ENCODE measurements around the gene TPX2.

Gene TPX2

DNA sequence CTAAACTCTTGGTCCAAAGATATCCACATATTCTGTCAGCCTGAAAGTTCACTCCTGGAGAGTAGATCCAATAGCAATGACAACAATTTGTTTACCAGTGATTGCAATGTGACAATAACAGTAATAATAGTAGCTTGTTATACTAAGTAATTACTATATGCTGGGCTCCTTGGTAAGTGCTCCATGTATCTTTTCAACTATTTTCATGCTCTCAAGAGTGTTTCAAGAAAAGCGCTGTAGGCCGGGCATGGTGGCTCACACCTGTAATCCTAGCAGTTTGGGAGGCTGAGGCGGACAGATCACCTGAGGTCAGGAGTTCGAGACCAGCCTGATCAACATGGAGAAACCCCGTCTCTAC, 31.9 kb upstream of the TPX2 start:
- no peak for DNase-seq

DNA sequence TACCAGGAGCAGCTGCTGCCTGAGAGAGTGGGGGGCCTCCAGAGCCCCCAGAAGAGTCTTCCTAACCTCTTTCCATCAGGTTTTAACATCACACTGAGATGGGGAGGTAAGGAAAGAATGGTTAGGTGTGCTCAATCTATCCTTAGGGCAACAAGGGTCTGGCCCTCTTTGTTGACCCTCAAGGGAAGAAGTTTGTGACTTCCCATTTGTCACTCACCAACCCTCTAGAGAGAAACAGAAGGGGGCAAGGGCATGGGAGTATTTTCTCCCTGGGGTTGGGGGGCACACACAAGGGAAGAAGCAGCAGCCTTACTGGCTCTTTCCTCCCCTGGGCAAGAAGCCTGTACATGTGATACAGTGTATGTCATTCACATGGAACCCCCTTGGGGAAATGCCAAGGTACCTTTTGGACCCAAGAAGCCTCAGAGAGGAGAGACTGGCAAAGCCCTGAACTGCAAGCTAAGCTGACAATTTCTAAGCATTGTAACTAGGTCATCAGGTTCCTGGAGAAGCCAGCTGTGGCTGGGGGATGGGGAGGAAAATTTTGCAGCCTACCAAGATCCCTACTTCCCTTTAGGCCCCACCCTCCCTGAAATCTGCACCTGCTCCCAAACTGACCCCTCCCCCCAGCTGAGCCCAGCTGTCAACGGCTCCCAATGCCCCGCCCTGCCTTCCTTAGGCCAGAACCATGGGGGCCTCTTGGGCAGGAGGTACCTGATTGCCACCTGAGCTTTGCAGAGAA, 30.9 kb upstream of the TPX2 start:
- no peak for DNase-seq

DNA sequence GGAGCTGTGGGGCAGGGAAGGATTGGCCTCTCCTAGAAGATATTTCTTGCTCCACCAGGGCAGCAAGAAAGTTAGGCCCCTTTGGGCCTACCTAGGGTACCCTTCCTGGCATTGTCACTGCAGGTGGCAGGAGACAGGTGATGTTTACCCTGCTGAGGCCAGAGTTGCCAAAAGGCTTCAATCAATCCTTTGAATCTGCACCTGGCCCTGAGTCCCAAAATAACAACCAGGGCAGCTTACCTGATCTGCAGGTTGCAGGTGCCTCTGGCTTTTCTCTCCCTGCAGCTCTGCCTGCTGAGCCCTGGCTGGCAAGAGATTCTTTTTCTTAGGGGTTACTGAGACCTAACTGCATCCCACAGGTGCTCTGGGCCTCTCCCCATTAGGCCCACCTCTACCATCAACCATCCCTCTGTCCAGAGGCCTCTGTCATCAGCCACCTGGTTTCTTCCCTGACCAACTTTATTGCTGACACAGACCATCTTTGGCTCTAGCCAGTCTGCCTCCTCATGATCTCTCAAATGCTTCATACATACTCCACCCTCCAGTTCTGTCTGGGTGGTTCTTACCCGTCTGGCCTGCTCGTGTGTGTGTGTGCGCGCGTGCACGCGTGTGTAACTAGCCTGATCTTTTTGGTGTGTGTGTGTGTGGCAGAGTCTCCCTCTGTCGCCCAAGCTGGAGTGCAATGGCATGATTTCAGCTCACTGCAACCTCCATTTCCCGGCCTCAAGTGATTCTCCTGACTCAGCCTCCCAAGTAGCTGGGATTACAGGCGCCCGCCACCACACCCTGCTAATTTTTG, 30.2 kb upstream of the TPX2 start:
- DNase-seq, result no peak

DNA sequence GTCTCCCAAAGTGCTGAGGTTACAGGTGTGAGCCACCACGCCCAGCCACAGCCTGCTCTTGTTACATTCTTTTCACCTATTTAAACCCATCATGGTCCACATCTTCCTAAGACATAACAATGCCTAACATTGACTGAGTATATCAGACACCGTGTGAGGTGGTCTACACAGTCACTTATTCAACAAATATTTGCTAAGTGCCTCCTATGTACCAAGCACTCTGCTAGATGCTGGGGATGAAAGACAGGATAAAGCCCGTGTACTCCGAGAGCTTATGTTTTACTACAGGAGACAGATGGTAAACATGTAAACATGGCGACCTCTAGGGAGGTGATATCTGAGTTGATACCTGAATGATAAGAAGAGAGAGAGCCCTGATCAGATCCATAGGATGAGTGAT, 29.2 kb upstream of the TPX2 start:
- no peak for DNase-seq

DNA sequence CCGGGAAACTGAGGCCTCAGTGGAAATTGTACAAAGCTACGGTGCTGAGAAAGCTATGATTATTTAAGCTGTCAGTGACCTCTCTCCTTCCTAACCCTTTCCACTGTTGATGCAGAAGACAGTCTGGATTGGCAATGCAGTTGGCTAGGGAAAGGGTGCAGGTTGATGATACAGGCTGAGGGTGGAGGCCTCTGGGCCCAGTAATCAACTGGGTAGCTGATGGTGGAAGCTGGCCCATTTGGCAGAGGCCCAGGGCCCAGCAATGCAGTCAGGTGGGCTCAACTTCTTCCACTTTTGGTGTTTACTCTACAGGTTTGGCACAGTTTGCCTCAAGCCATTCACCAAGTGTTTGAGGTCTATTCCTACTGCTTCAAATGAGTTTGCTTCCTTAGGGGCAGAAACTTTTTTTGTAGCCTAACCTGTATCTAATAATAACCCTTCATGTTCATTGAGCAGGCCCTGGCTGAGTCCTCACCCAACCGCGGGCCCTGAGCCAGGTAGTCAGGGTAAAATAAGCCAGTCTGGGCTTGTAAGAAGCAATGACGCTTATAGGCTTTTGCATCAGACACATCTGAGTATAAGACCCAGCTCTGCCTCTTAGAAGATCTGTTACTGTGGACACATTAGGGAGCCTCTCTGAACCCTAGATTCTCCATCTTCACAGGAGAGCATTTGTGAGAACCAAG, 28.5 kb upstream of the TPX2 start:
- no peak for DNase-seq

DNA sequence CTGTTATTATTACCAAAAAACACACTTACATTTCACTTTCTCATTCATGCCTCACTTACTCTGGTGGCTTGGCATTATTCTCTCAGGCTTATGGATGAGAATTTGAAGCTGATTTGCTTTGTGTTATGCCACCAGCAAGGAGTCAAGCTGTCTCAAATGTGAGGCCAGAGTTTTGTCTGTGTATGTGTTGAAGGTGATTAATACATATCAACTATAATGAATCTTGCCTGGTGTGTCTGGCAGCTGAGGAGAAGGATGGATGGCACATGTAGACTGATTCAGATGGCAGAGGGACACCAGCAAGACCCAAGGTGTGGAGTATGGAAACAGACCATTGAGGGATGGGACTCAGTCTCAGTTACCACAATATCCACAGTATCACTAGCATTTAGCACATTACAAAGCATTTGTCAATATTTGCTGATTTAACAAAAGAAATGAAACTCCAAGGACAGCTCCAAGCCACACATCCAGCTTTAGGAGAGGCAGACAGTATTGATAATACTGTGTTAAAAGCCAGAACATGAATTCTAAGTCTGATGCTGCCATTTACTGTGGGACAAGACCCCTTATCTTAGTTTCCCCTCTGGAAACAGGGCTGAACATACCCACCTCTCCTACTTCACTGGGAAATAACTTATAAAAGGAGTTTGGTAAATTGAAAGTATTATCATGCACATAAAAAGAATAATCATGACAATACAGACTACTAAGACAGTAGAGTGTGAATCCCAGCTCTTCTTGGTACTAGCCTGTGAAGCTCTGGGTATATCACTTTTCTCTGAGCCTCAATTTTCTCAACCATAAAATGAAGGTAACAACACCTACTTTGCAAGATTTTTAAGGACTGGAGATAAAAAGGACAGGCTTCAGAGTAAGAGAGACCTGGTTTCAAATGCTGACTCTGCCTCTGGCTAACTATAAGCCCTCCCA, 27.6 kb upstream of the TPX2 start:
- no peak for DNase-seq

DNA sequence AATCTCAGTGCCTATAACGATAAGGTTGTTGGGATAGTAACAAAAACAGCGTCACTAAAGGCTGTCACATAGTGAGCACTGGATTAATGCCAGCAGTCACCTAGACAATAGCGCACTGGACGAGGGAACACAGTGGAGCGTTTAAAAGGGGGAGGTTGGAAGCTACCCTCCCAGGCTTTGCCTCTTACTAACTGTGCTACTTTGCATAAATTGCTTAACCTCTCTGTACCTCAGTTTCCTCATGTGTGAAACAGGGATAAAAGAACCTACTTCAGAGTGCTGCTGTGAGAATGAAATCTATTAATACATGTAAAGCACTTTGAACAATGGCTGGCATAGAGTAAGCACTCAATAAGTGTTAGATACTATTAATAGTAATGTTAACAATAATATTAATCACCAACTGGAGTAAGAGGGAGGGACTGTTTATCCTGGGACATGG, 27.0 kb upstream of the TPX2 start:
- no peak for DNase-seq

DNA sequence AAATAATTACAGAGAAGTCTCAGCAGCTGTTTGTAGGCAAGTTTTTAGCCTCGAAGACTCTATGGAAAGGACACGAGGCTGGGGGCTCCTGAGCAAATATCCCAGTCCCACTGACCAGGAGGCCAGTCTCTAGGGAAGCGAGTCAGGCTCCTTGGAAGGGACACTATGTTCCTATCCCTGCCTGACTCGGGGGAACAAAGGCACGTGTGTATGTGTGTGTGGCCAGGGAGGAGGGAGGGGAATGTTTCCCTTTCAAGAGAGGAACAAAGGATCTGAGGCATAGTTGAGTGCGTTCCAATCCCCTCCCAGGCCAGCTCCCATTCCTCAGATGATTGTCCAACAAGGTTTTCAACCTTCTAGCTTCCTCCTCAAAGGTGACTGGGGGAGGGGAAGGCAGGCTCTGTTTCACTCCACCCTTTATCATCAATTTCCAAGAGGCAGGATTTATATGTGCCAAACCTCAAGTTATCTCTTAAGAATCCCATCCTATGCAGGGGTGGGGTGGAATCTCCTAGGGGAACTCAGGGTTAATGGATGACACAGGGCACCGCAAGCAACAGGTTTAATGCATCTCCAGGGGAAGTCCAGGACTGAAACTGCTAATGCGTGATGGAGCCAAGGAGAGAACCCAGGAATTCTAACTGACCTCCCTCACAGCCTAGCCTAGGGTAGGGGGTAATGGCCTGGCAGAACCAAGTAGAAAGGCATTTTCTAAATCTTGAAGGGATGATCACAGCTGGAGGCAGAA, 26.4 kb upstream of the TPX2 start:
- DNase-seq, result no peak

DNA sequence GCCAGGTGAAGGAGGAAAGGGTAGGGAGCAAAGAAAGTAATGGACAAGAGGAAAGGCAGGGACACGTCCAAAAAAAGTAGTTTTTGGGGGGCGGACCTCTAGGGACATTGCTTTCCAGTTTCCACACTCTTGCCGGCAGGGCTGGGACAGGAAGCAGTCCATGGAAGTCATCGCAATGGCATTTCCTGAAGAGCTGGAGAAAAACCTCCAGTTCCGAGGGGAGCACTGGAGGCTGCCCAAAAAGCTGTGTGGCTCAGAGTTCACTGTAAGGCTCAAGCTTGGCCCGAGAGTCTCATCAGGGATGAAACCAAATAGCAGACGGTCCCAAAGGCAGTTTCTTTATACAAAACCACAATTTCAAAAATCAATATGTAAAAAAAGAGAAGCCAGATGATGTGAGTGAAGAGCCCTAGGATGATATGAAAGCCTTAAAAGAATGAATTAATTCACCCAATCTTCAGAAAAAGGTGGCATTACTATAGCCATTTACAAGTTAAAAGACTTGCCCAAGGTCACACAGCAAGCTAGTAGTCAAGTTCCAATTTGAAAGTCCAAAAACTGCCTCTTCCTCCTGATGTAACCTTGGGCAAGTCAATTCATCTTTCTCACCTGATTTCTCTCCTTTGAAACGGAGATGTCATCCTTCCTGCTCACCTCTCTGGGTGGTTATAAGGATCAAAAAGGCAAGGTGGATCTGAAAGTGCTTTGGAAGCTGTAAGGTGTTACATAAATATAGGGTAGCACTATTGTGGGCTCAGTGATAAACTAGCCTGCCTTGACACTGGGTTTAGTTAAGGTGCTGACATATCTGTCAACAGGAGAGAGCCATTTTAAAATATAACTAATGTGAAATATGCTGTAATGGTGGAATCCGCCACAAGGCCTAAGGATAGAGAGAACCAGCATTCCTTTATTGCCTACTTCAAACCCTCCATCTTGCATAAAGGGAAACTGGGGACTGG, 25.5 kb upstream of the TPX2 start:
- no peak for DNase-seq

DNA sequence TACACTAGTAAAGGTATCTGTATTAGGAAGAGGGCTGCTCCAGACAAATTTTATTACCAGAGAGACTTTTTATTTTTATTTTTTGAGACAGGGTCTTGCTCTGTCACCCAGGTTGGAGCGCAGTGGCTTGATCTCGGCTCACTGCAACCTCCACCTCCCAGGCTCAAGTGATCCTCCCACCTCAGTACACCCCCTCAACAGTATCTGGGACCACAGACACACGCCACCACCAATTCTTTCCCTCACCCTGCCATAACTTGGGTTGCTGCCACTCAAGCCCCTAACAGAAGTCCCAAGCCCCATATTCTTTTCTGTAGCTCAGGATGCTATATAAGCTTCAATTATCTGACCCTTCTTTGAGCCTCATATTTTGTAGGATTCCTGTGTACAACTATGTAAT, 23.3 kb upstream of the TPX2 start:
- DNase-seq, result no peak

DNA sequence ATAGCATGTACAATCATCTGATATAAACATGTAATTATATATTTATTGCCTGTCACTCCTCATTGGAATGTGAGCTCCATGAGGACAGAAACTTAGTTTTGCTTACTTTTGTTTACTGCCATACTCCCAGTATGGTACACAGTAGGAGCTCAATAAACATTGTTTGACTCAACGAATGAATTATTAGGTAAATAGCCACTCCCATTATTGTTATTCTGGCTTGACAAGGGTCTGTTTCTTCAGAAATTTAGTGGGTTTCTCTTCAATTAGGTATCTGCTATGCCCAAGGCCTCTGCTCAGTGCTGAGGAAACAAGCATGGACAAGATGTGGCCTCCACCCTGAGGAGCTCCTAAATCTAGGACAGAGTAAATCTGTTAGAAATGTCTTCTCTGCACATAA, 22.7 kb upstream of the TPX2 start:
- DNase-seq, result no peak

DNA sequence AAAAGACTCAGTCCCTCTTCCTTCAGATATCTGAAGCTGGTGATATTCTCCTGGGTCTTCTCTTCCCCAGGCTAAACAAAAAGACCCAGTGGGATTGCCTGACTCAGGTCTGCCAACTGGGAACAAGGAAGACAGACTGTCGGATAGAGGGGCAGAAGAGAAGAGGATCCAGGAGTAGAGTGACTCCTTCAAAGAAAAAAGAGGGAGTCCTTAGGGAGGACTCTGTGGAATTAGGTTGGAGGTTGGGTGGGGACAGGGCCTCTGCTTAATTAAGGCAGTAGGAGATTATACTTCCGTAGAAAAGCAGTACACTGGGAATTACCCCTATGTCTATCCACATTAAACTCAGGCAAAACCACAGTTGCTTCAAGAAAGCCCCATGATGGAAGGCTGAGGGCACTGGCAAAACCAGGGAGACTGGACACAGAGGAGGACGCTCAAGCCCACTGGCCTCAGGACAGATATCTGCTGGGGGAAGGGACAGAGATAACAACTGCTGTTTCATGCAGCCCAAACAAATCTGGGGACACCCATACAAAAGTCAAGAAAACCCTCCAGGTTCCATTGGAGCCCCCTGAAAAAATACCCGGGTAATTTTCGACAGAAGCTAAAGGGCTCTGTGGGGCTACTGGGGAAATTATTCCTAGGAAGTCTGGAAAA, 22.1 kb upstream of the TPX2 start:
- DNase-seq, result no peak

DNA sequence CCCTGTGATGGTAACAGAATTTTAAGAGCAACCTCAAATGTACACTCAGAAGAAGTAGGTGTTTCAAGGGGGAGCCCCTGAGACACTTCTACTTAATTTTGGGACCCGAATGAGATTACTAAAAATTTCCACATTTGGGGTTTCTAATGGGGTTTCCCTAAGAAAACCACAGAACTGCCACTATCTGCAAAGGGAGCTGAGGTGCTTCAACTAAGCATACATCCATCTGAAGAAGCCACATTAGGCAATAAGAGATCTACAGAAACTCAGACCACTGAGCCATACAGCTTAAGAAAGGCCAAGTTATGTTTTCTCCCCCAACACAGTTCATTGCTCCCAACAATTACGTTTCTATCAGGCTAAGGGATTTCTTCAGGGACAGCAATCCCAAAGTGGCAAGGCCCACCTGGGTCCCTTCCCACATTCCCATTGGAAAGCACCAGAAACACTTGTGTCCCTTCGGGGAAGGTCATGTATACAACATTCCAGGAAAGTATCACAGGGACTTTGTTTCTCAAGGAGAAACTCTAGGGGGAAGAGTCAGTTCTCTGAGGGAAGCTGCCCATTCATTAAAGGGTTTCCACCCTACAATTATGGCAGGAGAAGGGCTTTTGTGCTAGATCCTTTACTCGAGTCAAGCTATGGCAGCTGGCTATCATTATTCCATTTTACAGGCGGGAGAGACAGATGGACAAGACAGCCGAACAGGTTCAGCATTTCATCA, 21.4 kb upstream of the TPX2 start:
- peak; percentile 52 for DNase-seq

DNA sequence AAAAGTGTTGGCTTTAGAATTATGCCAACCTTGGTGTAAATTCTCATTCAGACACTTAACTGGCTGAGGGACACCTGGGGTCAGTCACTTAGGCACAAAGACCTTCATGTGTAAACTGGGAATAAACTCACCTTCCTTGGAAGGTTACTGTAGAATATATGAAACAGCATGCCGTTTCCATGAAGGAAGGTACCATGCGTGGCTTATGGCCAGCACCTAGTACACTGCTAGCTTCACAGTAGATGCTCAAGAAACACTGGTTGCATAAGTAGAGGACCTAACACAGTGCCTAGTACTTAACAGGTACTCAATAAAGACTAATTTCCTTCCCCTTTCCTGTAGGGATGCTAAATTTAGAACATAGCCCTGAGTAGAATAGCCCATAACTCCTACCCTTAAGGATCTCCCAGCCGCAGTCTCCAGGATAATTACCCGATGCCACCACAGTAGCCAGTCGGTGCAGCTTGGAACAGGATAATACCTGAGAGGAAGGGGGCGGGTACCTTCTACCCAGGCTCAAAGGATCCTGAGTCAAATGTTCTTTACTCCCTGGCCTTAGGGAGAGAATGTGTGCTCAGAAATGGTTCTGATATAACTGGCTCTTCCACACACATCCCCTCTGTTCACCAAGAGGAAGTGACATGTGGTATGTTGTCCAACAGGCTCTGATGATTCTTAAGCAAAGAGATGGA, 20.0 kb upstream of the TPX2 start:
- peak; percentile 4 for DNase-seq

DNA sequence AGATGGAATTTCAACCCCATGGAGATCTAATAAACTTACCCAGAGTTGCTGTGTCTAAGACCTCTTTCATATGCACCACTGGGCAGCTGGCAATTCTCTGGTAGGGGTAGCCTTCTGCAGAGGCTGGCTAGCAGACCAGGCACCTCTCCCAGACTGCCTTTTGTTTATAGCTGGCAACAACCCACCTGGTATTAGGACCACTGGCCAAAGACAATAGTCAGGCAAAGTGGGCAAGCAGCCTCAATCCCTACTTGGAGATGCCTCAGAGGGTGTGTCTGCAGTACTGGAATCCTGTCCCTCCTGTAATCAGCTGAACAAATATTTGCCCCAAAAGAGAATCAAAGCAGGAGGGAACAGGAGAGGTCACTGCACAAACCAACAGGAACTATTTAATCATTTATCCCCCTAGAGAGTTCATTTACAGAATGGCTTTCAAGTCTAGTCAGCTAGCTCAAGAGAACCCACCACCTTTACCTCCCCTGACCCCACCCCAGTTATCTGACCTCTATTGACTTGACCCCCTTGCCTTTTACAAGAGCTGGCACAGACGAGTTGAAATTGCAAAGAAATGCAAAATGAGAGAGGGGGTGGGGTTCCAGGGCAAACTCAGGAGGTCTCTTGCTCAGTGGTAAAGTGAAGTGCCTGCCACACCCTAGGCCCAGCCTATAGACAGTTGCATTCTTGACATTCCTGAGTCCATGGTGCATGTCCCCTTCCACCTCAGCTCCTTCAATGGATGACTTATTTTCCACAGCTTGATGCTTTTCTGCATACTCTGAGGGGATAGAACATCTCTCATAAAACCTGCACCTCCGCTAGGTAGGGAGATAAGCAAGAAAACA, 19.2 kb upstream of the TPX2 start:
- DNase-seq, result no peak

DNA sequence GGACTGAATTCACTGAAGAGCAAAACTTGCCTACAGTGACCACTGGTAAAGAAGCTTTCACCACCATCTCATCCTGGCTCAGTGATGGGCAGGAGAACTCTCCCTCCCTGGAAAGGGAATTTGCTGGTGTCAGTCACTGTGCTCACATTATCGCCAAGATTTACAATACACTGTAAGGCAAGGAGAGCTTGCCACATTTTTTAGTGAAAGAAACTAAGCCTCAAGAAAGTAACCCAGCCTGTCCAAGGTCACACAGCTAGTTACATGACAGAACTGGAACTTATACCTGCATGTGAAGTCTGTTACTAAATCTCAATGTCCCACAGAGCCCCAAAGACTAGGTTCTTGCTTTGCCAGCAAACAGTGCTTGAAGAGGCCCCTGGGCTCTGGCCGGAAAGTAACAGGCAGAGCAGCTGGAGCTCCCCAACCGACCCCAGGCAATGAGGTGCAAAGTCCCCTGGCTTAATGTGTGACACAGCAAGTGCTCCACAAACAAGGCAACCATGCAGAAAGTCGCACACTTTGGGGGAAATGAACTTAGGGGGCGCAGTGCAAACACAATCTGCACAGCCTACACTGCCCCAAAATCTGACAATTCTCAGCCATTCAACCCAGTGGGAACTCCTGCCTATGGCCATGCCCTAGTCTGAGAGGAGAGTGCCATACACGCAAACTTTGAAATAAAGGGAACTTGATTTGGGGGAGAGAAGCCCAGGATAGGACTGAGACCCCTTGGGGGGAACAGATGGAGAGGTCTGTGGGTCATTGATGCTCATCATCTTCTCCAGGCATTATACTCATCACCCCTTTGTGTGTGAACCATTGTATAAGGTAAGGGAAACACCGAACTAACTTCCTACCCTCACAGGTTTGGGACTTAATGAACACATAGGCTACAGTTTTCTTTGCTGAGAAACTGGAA, 18.3 kb upstream of the TPX2 start:
- no peak for DNase-seq

All from central memory CD4-positive, alpha-beta T cell (primary cell).